ENCODE data around the gene SNU13. TPM values are rescaled to one million over a fixed set of nuclear protein-coding genes. Genes with fewer than 3 reads are reported as not detected.

SNU13 gene
- total and polyA plus RNA-seq, 8 donors, result 102 to 136 (median 114) TPM

GRCh38 chr22:41700108-41700364, 11.4 kb upstream of the SNU13 start:
- ATAC-seq (no peak), DNase-seq (no peak)
- intact Hi-C loops (cut with DNase I), result no loop called here

GRCh38 chr22:41699264-41700107, 10.8 kb upstream of the SNU13 start, which contains the start of gene MEI1:
MEI1 (plus strand) TSS chr22:41699503; CDS start chr22:41699539, 36 bp downstream.
- Histone ChIP-seq H3K4me1 (peaks cover 10 to 19% of the 10 kb centered on the region in 2 donors), H3K9me3 (no peaks in the 10 kb centered on the region), H3K27me3 (no peaks in the 10 kb centered on the region), H3K27ac (no peak within 1 kb of the TSS), H3K36me3 (peaks cover 0 to under 1% of the 10 kb centered on the region in 2 donors), H3K4me3 (no peak within 1 kb of the TSS)
- peak; percentile 62 for ATAC-seq
- intact Hi-C loops (cut with DNase I), result no loop called here
- DNase-seq, result peak; percentile 57 to 95 (median 87)
- TF ChIP-seq CTCF (IDR thresholded peaks at IDR 0.05), result no peak

More at GRCh38 chr22:41700108-41700364, 11.4 kb upstream of the SNU13 start:
- Histone ChIP-seq H3K27me3 (no peaks in the 10 kb centered on the region), H3K27ac (no peak overlapping the region), H3K4me1 (peaks cover 10 to 19% of the 10 kb centered on the region in 2 donors), H3K36me3 (no peaks in the 10 kb centered on the region), H3K4me3 (no peak overlapping the region), H3K9me3 (no peaks in the 10 kb centered on the region)
- no peak for TF ChIP-seq CTCF (IDR thresholded peaks at IDR 0.05)

GRCh38 chr22:41697126-41697775, 8.6 kb upstream of the SNU13 start:
- peaks cover 0 to 16% of the 10 kb centered on the region in 2 donors for H3K36me3 ChIP-seq
- no peaks in the 10 kb centered on the region for H3K27me3 ChIP-seq
- H3K4me1 ChIP-seq, result peaks cover 10 to 19% of the 10 kb centered on the region in 2 donors
- no peaks in the 10 kb centered on the region for H3K9me3 ChIP-seq
- peak; percentile 93 for ATAC-seq
- intact Hi-C loops (cut with DNase I), result no loop called here
- peak; percentile 98 to 100 for TF ChIP-seq CTCF (IDR thresholded peaks at IDR 0.05)
- peak; percentile 88 to 99 (median 92) for DNase-seq
- peak overlapping the region in 1 of 2 donors; percentile 35 for H3K27ac ChIP-seq
- peak overlapping the region in 1 of 2 donors; percentile 27 for H3K4me3 ChIP-seq

GRCh38 chr22:41696703-41697102, 8.0 kb upstream of the SNU13 start:
- Histone ChIP-seq H3K4me3 (no peak overlapping the region), H3K36me3 (peaks cover 0 to 16% of the 10 kb centered on the region in 2 donors), H3K27me3 (no peaks in the 10 kb centered on the region), H3K4me1 (peaks cover 10 to 19% of the 10 kb centered on the region in 2 donors), H3K9me3 (no peaks in the 10 kb centered on the region), H3K27ac (no peak overlapping the region)
- intact Hi-C loops (cut with DNase I), result no loop called here
- DNase-seq, result no peak
- TF ChIP-seq CTCF (IDR thresholded peaks at IDR 0.05), result no peak
- peak; percentile 5 for ATAC-seq

- Histone ChIP-seq H3K4me3 (no peak overlapping the region), H3K27ac (no peak overlapping the region), H3K9me3 (no peaks in the 10 kb centered on the region), H3K36me3 (peaks cover 0 to 16% of the 10 kb centered on the region in 2 donors), H3K27me3 (no peaks in the 10 kb centered on the region), H3K4me1 (peaks cover 10 to 19% of the 10 kb centered on the region in 2 donors)
- no peak for ATAC-seq
- intact Hi-C loops (cut with DNase I), result no loop called here
- no peak for DNase-seq
- TF ChIP-seq CTCF (IDR thresholded peaks at IDR 0.05), result no peak
Observed at GRCh38 chr22:41695211-41695610, 6.5 kb upstream of the SNU13 start.
